Endothelial cell of umbilical vein (primary cell): ENCODE results near the gene ADSS1. TPM values are rescaled to one million over a fixed set of nuclear protein-coding genes. Genes with fewer than 3 reads are reported as not detected.

ENCODE experiments used
- BruUV-seq: library from RNA; stranded (reverse); fragments of 400-500 nt; replicated peaks from 2 replicates; lab custom pipeline; 2021; lab: Mats Ljungman, UMichigan
- CTCF ChIA-PET: fragments of 300-600, 350-600 bp; sonication (Branson Sonifier 250); formaldehyde crosslinking; loops from one replicate; lab custom pipeline; 2021; ENCODE audit warnings: antibody characterized with exemption, inconsistent platforms; lab: Charles Lee
- POLR2A ChIA-PET: fragments of 300-600, 350-600 bp; sonication (Branson Sonifier 250); formaldehyde crosslinking; loops from one replicate; lab custom pipeline; 2021; ENCODE audit warnings: antibody characterized with exemption, inconsistent platforms; lab: Charles Lee
- DNase-seq: peaks from one replicate; pipeline ENCODE4 v3.0.0-alpha.2; 2011; ENCODE audit warnings: low read depth, low spot score
- FAIRE-seq: peaks from 2 replicates; lab custom pipeline; 2011; peaks lifted over from hg19 to GRCh38; lab: Jason Lieb, UNC
- H2AFZ ChIP-seq: 2 replicates; pipeline ENCODE4 v1.6.0; 2012; ENCODE audit warnings: low read depth, low read length, control low read depth, inconsistent platforms
- H3K27ac ChIP-seq: 2 replicates; pipeline ENCODE4 v1.5.1; 2011; ENCODE audit warnings: low read depth, mild to moderate bottlenecking, control low read depth, low read length, moderate library complexity; ENCODE audit not compliant: insufficient read depth
- H3K27me3 ChIP-seq, 2 experiments: 2 replicates each; pipeline versions ENCODE4 v1.6.0 to v1.6.1; 2011; ENCODE audit warnings: low read length in 2 of 2, mixed read lengths in 1 of 2; ENCODE audit not compliant: control insufficient read depth in 2 of 2, insufficient read depth in 2 of 2
- H3K36me3 ChIP-seq, 2 experiments: 2 replicates in 1 of 2; 3 replicates in 1 of 2; pipeline ENCODE4 v1.5.1; 2011; ENCODE audit warnings: low read length in 2 of 2, mild to moderate bottlenecking in 1 of 2, moderate library complexity in 1 of 2; ENCODE audit not compliant: control insufficient read depth in 2 of 2, insufficient read depth in 2 of 2; ENCODE audit errors: extremely low read depth in 1 of 2
- H3K4me1 ChIP-seq: 3 replicates; pipeline ENCODE4 v1.5.1; 2011; ENCODE audit warnings: mild to moderate bottlenecking, low read length; ENCODE audit not compliant: control insufficient read depth, insufficient read depth; ENCODE audit errors: extremely low read depth
- H3K4me2 ChIP-seq: 2 replicates; pipeline ENCODE4 v1.6.1; 2011; ENCODE audit warnings: low read length, control low read depth, mixed read lengths; ENCODE audit not compliant: insufficient read depth
- H3K4me3 ChIP-seq, 3 experiments: fragments of 200-600 bp in 1 of 3; sonication (generic), shearing (Covaris generic) in 1 of 3; replicated peaks in 1 of 3; 2 replicates each; pipeline ENCODE4 v1.5.1; 2011 to 2016; ENCODE audit warnings: control low read depth in 3 of 3, low read length in 3 of 3, mild to moderate bottlenecking in 2 of 3, inconsistent platforms in 1 of 3, low read depth in 1 of 3, moderate library complexity in 1 of 3; ENCODE audit not compliant: insufficient read depth in 1 of 3
- H3K79me2 ChIP-seq: 2 replicates; pipeline ENCODE4 v1.6.0; 2012; ENCODE audit warnings: low read length, inconsistent platforms; ENCODE audit not compliant: control insufficient read depth, insufficient read depth
- H3K9ac ChIP-seq: replicated peaks from 2 replicates; pipeline ENCODE3; 2011; ENCODE audit warnings: low read length, control low read depth; ENCODE audit not compliant: insufficient read depth; ENCODE audit errors: extremely low read depth
- H3K9me1 ChIP-seq: replicated peaks from 3 replicates; pipeline ENCODE4 v1.6.0; 2011; ENCODE audit warnings: mild to moderate bottlenecking, low read length; ENCODE audit not compliant: control insufficient read depth, insufficient read depth; ENCODE audit errors: extremely low read depth
- H3K9me3 ChIP-seq: replicated peaks from 2 replicates; pipeline ENCODE4 v1.5.1; 2012; ENCODE audit warnings: low read length, inconsistent platforms; ENCODE audit not compliant: control insufficient read depth, insufficient read depth
- H4K20me1 ChIP-seq: replicated peaks from 2 replicates; pipeline ENCODE3; 2011; ENCODE audit warnings: mild to moderate bottlenecking, low read length; ENCODE audit not compliant: control insufficient read depth, insufficient read depth; ENCODE audit errors: extremely low read depth
- EZH2 ChIP-seq: IDR thresholded peaks from 2 replicates; pipeline ENCODE4 v1.6.1; 2012; ENCODE audit warnings: borderline replicate concordance, low read depth, mild to moderate bottlenecking, moderate library complexity, low read length, inconsistent platforms; ENCODE audit not compliant: severe bottlenecking
- FOS ChIP-seq: IDR thresholded peaks from 2 replicates; pipeline ENCODE4 v1.6.1; 2011; ENCODE audit warnings: mild to moderate bottlenecking, low read length, moderate library complexity, borderline replicate concordance; ENCODE audit not compliant: insufficient read depth
- GATA2 ChIP-seq: IDR thresholded peaks from 2 replicates; pipeline ENCODE4 v1.7.0; 2011; ENCODE audit warnings: low read depth, mild to moderate bottlenecking, moderate library complexity, mixed read lengths, low read length; ENCODE audit not compliant: insufficient read length, insufficient read depth
- JUN ChIP-seq: IDR thresholded peaks from 2 replicates; pipeline ENCODE4 v1.6.1; 2011; ENCODE audit warnings: borderline replicate concordance, low read depth; ENCODE audit not compliant: insufficient read length, insufficient read depth
- MYC ChIP-seq: IDR thresholded peaks from one replicate; pipeline ENCODE4 v1.6.1; 2011; ENCODE audit warnings: mild to moderate bottlenecking, low read depth, low read length
- POLR2A ChIP-seq: IDR thresholded peaks from 2 replicates; pipeline ENCODE4 v1.6.1; 2012; ENCODE audit warnings: low read depth, mild to moderate bottlenecking, control low read depth, low read length
- POLR2AphosphoS5 ChIP-seq: IDR thresholded peaks from 2 replicates; pipeline ENCODE4 v1.6.1; 2012; ENCODE audit warnings: low read depth, mild to moderate bottlenecking, control low read depth, low read length, moderate library complexity; ENCODE audit not compliant: insufficient read depth
- dilution Hi-C: fragments of 300-500 bp; cut with MboI; formaldehyde crosslinking; loops from one replicate; pipeline ENCODE4 v1.15.0; 2019; ENCODE audit warnings: low sequenced_read_pairs; ENCODE audit not compliant: extremely low pct_ligation_motif_present
- intact Hi-C: fragments of 100-400 bp; cut with micrococcal nuclease; formaldehyde crosslinking; loops from one replicate; pipeline ENCODE4 v1.10.0; 2022
- polyA plus RNA-seq, 4 experiments: library from polyadenylated mRNA; depleted of rRNA in 3 of 4; stranded (reverse) in 3 of 4; unstranded in 1 of 4; fragments of >200 nt; gene quantifications; 2 replicates each; pipeline versions ENCODE4 v1.2.1 to v1.2.3, GENCODE V29; 2011 to 2012; ENCODE audit warnings: missing spikeins in 1 of 4
- total RNA-seq: library from RNA; stranded (reverse); gene quantifications from 2 replicates; pipeline ENCODE4 v1.2.3, GENCODE V29; 2021
- TF ChIP-seq, protein P1 (sequence below), 2 donors: IDR thresholded peaks; 1 replicate in 1 of 2; 2 replicates in 1 of 2; pipeline ENCODE4 v1.5.1; 2011; ENCODE audit warnings: low read length in 2 of 2, mild to moderate bottlenecking in 2 of 2, moderate library complexity in 2 of 2, control low read depth in 1 of 2, inconsistent platforms in 1 of 2, low read depth in 1 of 2; ENCODE audit not compliant: insufficient read depth in 1 of 2; ENCODE audit errors: extremely low read depth in 1 of 2
- TF ChIP-seq, protein P2 (sequence below): IDR thresholded peaks from 2 replicates; pipeline ENCODE4 v1.6.1; 2011; ENCODE audit not compliant: insufficient read depth, insufficient read length

Gene ADSS1
- total and polyA plus RNA-seq, 2 donors (not counting 3 experiments of a cell fraction or from before 2014, with no cell fraction given), result 1.9 TPM

DNA sequence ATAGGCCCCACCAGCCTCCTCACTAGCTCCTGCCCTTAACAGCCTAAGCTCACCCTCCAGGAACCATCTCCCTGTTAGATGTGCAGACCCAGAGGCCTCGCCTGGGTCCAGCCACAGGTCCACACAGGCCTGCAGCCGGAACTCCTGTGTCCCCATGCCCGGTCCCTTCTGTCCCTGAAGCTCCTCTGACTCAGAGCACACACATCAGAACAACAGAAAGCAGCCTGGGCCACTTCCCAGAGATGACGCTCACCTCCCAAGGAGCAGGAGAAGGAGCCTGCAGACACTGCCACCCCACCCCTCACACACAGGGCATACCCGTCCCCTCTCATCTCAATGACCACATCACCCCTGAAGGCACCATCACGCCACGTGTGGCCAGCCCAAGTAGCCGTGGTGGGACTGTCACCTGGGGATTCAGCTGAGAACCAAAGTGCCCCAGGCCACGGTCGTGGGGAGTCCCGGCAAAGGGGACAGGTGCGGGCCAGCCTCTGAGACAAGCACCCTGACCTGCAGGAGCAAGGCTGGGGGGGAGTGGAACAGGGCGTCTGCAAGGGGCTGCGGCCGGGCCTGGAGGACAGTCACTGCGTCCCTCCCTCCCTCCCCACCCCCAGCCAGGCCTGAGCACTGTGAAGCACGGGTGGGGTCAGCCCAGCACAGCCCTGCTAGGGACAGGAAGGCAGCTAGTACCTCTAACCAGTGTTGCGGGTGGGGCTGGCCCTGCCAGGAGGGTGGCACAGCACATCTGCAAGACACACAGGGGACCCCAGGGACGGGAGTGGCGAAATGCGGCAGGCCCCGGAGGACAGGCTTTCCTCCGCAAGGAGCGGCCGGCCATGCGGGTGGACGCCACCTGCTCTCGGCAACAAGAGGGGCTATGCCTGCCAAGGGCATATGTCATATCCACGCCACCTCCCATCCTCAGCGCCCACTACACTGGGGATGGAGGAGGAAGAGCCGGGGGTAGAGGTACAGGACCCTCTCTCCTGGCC, 66.0 kb downstream of the ADSS1 start:
- Histone ChIP-seq H2AFZ (no peak overlapping the region), H3K4me1 (peaks cover 7% of the 10 kb centered on the region), H3K9me1 (no peaks in the 10 kb centered on the region), H3K79me2 (peaks cover 70% of the 10 kb centered on the region), H3K27ac (no peak overlapping the region), H4K20me1 (no peaks in the 10 kb centered on the region), H3K27me3 (no peaks in the 10 kb centered on the region), H3K4me2 (no peak overlapping the region), H3K9me3 (no peaks in the 10 kb centered on the region), H3K36me3 (peaks cover 2 to 24% of the 10 kb centered on the region in 2 experiments), H3K4me3 (no peak overlapping the region), H3K9ac (no peak overlapping the region)
- TF ChIP-seq, protein P1, sequence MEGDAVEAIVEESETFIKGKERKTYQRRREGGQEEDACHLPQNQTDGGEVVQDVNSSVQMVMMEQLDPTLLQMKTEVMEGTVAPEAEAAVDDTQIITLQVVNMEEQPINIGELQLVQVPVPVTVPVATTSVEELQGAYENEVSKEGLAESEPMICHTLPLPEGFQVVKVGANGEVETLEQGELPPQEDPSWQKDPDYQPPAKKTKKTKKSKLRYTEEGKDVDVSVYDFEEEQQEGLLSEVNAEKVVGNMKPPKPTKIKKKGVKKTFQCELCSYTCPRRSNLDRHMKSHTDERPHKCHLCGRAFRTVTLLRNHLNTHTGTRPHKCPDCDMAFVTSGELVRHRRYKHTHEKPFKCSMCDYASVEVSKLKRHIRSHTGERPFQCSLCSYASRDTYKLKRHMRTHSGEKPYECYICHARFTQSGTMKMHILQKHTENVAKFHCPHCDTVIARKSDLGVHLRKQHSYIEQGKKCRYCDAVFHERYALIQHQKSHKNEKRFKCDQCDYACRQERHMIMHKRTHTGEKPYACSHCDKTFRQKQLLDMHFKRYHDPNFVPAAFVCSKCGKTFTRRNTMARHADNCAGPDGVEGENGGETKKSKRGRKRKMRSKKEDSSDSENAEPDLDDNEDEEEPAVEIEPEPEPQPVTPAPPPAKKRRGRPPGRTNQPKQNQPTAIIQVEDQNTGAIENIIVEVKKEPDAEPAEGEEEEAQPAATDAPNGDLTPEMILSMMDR (IDR thresholded peaks at IDR 0.05; ENCODE audit: extremely low read depth in 1 of 2, insufficient read depth in 1 of 2, low read depth in 1 of 2, low read length in 2 of 2), result no peak
- TF ChIP-seq GATA2 (no peak), JUN (no peak), EZH2 (no peak), POLR2A (no peak), POLR2AphosphoS5 (no peak), MYC (no peak), FOS (no peak)
- TF ChIP-seq, protein P2, sequence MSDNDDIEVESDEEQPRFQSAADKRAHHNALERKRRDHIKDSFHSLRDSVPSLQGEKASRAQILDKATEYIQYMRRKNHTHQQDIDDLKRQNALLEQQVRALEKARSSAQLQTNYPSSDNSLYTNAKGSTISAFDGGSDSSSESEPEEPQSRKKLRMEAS, result no peak
- POLR2A ChIA-PET, result no interaction called here
- intact Hi-C loops, result no loop called here
- no TSS peak for BruUV-seq
- dilution Hi-C loops, result no loop called here
- CTCF ChIA-PET, result no interaction called here
- no peak for DNase-seq
- no peak for FAIRE-seq
